Fibroblast of lung (primary cell): ENCODE measurements around the gene SPAG8.

Experiments
- EZH2 ChIP-seq: IDR thresholded peaks from 2 replicates; pipeline ENCODE4 v1.5.1; 2012; ENCODE audit warnings: low read length, control low read depth, mild to moderate bottlenecking; ENCODE audit errors: missing control alignments
- TF ChIP-seq, protein P1 (sequence below), 2 donors: IDR thresholded peaks in 1 of 2; conservative IDR thresholded peaks in 1 of 2; 1 replicate in 1 of 2; 2 replicates in 1 of 2; pipeline ENCODE4 v1.5.1; 2011 to 2012; ENCODE audit warnings: low read length in 2 of 2, control low read depth in 1 of 2, inconsistent platforms in 1 of 2, low read depth in 1 of 2, mild to moderate bottlenecking in 1 of 2

DNA sequence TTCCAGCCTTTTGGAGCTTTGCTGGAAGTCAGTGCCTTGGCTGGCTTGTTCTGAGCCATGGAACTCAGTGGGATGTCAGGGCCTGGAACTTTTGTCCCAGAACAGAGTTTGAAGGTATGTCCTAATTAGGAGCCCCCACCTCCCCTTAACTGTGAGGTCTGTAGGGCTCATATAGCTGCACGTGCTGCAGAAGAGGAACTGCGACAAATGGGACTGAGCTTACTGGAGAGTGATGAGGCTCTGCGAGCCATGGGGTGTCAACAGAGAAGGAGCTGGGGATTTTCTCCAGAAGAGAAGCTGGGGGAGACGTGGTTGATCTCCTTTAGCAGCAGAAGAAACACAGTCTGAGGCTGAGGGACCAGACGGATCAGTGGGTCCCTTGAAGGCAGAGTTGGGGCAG lies 27.9 kb upstream of the SPAG8 start:
- no peak for TF ChIP-seq EZH2
- TF ChIP-seq, protein P1, sequence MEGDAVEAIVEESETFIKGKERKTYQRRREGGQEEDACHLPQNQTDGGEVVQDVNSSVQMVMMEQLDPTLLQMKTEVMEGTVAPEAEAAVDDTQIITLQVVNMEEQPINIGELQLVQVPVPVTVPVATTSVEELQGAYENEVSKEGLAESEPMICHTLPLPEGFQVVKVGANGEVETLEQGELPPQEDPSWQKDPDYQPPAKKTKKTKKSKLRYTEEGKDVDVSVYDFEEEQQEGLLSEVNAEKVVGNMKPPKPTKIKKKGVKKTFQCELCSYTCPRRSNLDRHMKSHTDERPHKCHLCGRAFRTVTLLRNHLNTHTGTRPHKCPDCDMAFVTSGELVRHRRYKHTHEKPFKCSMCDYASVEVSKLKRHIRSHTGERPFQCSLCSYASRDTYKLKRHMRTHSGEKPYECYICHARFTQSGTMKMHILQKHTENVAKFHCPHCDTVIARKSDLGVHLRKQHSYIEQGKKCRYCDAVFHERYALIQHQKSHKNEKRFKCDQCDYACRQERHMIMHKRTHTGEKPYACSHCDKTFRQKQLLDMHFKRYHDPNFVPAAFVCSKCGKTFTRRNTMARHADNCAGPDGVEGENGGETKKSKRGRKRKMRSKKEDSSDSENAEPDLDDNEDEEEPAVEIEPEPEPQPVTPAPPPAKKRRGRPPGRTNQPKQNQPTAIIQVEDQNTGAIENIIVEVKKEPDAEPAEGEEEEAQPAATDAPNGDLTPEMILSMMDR (conservative IDR thresholded peaks at IDR 0.05 in 1 of 2, IDR thresholded peaks at IDR 0.05 in 1 of 2; ENCODE audit: low read depth in 1 of 2, low read length in 2 of 2), result no peak
